DMS79 (cell line): ENCODE data around the gene SWT1.
A peak's percentile ranks its signal among the peaks of the same experiment; 100 is the strongest.
"Not testable (repeated sequence)": the region's sequence is repeated elsewhere in the genome, so short reads cannot be mapped to it uniquely, and the experiment has no call there.

Source experiments
- DNase-seq: peaks from one replicate; lab custom pipeline; 2025; lab: John Stamatoyannopoulos, UW

SWT1 gene

DNA sequence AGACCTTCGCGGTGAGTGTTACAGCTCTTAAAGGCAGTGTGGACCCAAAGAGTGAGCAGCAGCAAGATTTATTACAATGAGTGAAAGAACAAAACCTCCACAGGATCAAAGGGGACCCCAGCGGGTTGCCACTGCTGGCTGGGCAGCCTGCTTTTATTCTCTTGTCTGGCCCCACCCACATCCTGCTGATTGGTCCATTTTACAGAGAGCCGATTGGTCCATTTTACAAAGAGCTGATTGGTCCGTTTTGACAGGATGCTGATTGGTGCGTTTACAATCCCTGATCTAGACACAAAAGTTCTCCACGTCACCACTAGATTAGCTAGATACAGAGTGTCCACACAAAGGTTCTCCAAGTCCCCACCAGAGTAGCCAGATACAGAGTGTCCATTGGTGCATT, 164.1 kb downstream of the SWT1 start:
- DNase-seq: not testable (repeated sequence)

DNA sequence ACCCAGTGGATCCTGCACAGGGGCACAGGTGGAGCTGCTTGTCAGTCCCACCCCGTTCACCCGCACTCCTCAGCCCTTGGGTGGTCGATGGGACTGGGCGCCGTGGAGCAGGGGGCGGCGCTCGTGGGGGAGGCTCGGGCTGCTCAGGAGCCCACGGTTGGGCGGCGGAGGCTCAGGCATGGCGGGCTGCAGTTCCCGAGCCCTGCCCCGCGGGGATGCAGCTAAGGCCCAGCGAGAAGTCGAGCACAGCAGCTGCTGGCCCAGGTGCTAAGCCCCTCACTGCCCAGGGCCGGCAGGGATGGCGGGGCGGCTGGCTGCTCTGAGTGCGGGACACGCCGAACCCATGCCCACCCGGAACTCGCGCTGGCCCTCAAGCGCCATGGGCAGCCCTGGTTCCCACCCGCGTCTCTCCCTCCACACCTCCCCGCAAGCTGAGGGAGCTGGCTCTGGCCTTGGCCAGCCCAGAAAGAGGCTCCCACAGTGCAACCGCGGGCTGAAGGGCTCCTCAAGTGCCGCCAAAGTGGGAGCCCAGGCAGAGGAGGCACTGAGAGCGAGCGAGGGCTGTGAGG, 164.8 kb downstream of the SWT1 start:
- not testable (repeated sequence) for DNase-seq

DNA sequence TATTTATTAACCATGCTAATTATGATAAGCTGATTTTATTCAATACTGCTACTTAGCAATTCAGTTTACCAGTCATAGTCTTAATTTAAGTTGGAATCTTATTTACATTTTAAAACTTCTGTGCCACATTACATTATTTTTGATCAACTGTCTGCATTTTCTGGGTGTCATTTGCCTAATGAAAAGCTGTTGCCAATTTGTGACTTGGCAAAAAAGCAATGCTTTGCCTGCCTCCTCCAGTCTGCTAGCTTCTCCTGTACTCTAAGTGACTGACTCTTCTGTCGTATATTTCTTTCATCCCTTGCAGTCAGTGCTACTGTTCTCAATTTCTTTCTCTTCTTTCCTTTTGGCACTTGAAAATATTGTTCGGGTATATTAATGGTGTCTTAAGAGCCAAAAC, 165.7 kb downstream of the SWT1 start:
- no peak for DNase-seq

DNA sequence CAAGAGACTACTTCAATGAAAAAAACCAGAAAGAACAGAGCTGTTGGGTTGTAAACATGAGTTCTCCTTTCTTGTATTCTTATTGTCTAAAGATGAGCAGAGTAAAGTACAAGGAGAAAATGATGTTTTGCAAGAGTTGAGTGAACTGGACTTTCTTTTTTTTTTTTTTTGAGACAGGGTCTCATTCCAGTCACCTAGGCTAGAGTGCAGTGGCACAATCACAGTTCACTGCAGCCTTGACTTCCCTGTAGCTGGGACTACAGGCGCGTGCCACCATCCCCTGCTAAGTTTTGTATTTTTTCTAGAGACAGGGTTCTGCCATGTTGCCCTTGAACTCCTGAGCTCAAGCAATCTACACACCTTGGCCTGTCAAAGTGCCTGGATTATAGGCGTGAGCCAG, 167.2 kb downstream of the SWT1 start:
- no peak for DNase-seq

DNA sequence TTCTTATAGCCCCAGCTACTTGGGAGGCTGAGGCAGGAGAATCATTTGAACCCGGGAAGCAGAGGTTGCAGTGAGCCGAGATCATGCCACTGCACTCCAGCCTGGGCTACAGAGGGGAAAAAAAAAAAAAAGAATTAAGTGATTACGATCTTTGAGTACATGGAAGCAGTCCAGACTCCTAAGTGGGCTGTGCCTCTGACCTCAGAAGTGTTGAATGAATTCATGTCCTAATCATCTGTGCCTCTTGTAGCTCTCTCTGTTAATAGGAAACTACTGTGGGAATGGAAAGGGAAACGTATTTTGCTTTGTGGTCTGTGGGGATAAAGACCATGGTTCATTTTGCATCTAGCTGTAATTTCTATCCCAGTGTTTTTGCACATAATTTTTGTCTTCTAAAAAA, 168.4 kb downstream of the SWT1 start:
- peak; percentile 14 for DNase-seq

GRCh38 chr1:185328255-185328654, 171.3 kb downstream of the SWT1 start:
- no peak for DNase-seq

GRCh38 chr1:185334182-185334581, 177.2 kb downstream of the SWT1 start:
- DNase-seq: no peak

DNA sequence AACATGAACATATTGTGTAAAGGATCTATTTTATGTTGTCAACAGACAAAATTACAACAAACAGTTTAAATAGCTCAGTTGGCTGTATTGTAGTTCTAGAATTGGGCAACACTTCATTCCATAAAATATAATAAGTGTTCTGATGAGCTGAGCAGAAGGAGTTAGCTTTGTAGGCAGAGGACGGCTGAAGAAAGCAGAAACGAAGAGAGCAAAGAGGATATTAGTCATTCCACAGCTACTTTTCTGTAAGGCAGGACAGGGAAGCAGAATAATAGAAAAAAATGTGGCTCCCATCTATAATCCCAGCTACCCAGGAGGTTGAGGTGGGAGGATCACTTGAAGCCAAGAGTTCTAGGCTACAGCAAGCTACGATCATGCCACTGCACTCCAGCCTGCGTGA, 180.3 kb downstream of the SWT1 start:
- DNase-seq: no peak

GRCh38 chr1:185338719-185339622, 182.0 kb downstream of the SWT1 start:
- DNase-seq: no peak

- DNase-seq: no peak
These were observed 184.3 kb downstream of the SWT1 start for GRCh38 chr1:185341196-185341781.
